DMS153 (cell line): ENCODE measurements around the gene RTP5.

Source experiments
- DNase-seq: peaks from one replicate; lab custom pipeline; 2025; lab: John Stamatoyannopoulos, UW

RTP5 gene

DNA sequence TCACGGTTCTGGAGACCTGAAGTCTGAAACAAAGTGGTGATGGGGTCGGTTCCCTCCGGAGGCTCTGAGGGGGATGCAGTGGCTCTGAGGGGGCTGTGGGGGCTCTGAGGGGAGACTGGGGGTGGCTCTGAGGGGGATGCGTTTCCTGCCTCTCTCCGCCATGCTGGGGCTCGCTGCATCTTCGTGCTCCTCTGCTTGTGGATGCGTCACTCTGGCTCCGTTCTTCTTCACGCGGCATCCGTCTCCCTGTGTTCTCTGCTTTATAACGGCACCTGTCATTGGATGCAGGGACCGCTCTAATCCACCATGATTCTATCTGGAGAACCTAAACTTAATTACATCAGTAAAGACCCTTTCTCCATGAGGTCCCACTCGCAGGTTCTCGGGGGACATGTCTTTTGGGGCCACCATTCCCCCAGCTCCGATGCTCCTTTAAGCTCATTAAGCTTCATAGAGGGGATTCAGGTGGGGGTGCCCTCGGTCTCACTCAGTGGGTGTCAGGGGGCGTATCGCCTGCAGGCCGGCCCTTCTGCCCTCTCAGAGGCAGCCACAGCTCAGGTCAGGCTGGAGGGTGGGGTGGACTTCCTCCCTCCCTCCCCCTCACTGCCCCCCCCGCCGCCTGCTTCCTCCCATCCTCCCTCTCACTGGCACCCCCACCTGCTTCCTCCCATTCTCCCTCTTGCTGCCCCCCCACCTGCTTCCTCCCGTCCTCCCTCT lies 18.4 kb downstream of the RTP5 start:
- no peak for DNase-seq

DNA sequence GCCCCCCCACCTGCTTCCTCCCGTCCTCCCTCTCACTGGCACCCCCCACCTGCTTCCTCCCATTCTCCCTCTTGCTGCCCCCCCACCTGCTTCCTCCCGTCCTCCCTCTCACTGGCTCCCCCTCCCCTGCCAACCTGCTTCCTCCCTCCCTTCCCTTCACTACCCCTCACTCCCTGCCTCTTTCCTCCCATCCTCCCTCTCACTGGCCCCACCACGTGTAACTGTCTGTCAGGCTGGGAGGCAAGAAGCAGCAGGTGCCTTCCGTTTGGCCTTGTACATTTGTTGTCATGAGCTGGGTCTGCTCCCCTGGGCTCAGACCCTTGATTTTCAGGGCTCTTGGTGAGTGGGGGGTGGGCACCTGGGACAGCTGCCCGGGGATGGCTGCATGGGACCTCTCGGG lies 19.1 kb downstream of the RTP5 start:
- DNase-seq: no peak

DNA sequence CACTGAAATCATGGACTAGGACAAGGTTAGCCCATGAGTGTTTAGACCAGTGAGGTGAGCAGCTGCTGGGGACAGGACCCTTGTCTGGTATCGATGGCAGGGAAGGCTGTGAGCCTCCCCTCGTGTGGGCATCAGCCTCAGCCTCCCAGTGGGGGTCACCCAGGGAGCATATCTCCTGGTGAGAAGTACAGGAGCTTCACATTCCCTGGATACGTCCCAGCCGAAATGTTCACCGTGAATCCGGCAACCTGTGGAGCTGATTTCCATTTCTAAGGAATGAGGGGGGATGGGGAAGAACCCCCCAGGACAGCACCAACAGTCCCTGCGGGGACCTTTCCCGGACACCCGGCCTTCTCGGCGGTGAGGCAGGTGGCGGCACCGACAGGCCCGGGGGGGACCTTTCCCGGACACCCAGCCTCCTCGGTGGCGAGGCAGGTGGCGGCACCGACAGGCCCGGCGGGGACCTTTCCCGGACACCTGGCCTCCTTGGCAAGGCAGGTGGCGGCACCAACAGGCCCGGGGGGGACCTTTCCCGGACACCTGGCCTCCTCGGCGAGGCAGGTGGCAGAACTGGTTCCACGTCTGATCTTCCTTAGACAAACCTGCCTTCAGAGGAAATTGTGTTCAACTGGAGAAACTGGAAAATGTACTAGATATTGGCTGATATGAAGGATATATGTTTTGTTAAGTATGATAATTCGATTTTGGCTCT lies 21.2 kb downstream of the RTP5 start:
- DNase-seq: peak; percentile 48

DNA sequence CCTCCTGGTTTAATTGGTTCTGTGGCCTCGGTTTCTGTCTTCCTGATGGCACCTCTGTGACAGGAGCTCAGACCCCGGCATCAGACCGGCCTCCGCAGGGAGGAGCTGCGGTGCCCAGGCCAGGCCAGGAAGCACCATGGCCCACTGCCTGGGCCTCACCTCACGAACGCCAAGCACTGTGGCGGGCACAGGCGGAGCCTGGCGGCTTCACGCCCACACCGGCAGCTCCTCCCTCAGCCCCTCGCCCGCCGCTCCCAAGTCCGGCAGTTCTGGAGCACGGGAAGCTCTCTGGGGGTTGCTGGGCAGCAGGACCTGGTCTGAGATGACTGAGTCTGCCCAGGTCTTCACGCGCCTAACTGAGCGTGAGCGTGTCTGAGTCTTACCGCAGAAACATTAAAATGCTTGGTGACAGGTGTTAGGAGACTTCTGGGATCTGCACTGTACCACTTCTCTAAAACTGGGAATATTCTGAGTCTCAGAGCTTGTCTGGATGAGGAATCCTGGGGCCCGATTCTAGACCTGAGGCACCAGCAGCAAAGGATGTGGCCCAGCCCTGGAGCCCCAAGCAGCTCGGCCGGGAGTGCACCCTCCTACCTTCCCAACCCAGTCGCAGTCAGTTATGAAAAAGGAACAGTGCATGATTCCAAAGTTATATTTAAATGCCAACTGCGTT lies 21.9 kb downstream of the RTP5 start:
- DNase-seq: peak; percentile 52

DNA sequence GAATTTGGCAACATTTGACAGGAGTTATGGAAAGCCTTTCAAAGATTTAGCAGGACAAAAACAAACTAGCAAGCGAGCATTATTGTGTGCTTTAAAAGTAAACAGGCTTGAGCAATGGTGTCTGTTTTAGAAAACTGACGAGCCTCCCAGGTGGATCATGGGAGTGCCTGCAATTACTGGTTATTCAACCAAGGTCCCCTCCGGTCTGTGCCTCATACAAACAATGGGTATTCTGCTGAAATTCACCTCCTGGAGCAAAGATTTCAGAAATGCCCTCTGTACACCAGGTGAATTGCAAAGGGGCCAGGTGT lies 22.4 kb downstream of the RTP5 start:
- no peak for DNase-seq

DNA sequence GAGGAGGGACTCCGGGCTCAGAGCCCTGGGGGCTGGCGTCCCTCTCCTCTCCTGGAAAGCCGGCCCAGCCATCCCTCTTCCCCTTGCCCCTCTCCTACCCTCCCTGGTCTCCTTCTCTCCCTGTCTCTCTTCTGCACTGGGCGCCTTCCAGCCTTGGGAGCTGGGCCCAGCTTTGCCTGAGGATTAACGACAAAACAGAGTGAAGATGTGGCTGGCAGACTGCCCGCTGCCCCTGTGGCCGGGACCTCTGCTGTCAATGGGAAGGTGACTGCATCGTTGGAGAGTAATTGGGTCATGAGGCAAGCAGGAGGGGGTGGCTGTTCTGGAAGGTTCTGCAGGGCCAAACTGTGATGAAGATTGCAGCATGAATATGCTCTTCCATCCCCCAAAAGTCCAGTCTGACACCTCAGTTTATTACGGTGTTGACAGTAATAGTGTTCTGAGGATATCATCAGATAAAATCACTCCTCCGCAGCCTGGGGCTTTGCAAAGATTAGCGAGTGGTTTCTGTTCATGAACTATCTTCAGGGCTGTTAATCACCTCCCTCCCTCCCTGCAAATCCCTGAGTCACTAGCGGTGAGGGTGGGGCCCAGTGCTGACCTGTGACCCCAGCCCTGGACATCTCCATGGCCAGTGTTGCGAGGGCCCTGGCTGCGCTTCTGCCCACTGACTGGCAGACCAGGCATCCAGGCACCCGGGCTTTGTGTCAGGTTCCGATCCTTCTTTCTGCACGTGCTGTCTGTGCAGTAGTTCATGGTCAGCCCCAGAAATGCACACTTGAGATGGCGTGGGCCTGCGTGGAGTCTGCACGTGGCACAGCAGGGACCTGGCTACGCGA lies 23.0 kb downstream of the RTP5 start:
- DNase-seq: no peak

DNA sequence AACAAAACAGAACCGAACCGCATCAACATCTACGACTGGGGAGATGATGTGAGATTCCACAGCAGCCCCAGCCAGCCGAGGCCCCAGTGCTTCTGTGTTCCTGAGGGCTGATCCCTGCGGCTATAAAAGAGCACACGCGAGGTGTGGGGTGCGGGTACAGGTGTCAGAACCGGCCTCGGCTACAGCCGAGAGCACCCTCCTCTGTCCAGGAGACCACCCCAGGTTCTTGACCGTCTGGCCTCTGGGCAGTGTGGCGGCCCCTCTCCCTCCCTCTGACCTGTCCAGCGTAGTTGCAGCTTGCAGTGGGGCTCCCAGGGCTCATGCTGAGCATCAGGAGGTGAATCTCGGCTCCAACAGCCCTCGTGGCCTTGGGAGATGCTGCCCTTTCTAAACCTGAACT lies 23.7 kb downstream of the RTP5 start:
- no peak for DNase-seq

DNA sequence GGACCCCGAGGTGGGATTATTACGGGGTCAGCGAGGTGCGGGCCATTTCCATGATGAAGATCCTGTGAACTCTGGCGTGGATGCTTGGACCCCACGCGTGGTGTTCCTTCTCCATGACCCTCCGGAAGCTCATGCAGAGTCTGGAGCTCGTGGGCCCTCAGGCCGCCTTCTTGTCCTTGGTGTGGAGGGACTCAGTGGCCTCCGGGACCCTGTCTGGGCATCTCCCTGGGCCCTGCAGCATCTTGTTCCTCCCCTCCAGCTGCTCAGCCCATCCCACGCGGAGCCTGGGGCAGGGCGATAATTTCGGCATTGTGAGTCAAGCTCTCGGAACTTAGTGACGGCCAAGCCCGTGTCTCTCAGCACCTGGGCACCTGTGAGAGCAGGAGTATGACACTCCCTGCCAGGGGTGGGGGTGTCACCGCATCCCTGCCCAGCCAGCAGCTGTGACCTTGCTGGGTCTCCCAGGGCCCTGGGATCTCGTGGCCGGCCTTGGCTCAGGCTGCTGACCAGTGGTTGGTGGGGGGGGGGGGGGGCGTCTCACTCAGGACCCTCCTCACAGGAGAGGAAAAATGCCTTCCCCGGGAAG lies 24.6 kb downstream of the RTP5 start:
- DNase-seq: no peak

DNA sequence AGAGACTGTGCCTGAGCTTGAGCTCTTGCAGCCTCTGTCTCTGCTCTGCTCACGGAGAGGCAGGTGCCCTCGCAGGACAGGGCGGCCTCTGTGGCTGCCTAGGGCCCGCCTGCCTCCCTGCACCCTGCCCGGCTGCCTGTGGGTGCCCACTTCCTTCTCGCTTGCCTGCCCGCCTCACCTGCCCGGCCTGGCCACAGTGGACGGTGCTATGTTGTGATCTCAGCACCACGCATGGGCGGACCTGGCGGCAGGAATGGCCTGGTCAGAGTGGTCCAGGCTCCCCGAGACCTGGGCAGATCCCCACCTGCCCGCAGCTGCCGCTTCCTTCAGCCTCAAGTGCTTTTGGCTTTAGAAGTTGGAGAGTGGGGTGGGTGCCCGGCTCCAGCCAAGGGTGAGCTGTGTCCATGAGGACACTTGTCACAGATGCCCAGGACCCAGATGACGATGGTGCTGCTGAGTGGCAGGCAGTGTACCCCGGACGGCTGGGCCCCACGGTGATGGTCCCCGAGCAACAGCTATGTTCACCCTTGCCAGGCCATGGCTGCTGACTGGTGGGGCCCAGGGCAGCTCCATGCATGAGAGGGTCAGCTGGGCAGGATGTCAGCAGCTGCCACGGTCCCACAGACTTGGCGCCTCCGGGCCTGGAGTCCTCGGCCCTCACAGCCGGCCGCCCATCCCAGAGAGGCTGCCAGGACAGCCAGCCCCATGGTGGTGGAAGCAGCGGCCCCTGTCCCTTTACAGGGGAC lies 25.3 kb downstream of the RTP5 start:
- no peak for DNase-seq

DNA sequence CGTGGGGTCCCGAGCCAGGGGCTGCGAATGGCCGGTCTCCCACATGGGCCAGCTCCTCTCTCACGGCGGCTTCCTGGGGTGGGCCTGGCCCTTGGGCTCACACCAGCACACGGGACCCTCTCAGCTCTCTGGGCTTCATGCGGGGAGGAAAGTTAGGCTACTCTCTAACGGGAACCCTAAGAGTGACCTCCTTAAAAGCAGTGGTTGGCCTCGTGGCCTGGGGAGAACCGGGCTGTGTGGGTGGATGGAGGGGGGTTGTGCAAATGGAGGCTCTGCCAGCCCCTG lies 25.8 kb downstream of the RTP5 start:
- no peak for DNase-seq

DNA sequence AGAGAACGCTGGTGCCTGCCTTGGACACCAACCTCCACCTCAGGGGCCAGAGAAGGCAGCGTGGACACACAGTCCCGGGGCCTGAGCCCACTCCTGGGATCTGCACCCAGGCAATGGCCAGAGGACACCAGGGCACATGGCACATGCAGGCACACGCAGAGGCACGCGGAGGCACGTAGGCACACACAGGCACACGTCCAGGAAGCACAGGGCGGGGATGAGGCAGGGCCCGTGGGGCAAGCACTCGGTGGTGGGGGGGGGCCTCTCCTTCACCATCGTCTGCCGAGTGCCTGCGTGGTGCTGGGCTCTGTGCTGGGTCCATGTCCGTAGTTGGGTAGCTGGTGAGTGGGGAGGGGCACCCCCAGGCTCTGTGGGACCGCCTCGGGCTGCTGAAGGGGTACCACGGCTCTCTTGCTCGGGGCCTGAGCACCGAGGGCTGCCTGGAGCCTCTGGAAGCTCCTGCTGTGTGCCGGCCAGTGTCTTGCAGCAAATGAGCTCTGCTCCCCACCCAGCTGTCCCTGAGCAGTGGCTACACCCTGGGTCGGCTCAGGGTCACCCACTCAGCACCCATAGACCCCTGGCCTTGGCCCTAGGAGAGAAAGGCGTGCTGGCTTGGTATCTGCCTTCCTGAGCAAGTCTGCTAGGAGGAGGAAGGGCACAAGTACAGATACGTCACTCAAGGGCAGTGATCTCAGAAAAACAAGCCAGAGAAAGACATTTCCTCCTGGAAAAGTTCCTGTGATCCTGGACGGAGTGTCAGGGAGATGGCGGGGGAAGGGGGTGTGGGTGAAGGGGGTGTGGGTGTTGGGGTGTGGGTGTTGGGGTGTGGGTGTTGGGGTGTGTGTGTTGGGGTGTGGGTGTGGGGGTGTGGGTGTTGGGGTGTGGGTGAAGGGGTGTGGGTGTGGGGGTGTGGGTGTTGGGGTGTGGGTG lies 26.4 kb downstream of the RTP5 start:
- peak; percentile 43 for DNase-seq

DNA sequence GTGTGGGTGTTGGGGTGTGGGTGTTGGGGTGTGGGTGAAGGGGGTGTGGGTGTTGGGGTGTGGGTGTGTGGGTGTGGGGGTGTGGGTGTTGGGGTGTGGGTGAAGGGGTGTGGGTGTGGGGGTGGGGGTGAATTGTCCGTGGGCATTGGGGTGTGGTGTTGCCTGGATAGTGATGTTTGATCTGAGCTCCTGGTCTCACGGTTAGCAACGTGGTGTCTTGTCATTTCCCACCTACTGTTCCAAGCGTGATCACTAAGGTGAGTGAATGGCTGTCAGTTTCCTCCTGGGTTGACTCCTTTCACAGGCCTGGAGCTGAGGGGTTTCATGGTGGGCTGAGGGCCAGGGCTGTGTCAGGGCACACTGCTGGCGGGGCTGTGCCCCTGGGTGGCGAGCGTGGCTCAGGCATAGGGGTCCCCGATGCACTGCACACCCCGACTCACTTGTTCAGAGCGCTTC lies 27.2 kb downstream of the RTP5 start:
- no peak for DNase-seq

DNA sequence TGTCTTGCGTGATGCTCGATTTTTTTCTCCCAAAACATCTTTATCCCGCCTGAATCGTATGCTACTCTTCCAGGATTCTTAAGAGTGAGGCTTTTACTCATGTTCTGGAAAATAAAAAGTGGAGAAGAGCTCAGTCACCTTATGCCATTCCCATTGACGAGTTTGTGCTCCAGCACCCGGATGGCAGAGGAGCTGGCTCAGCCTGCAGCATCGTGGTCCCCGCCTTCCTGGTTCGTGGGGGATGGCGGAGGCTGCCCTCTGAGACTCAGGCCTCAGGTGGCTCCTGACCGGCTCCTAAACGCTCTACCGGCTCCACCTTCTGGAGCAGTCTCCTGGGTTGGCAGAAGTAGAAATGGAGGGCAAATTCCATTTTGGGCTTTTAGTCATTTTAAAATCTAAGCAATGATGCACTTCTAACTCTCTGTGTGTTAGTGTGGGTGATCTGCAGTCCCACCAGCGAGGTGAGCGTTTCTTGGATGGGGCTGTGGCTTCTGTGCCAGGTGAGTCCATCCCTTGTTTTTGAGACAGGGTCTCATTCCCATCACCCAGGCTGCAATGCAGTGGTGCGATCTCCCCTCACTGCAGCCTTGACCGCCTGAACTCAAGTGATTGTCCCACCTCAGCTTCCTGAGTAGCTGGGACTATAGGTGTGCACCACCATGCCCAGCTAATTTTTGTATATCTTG lies 27.8 kb downstream of the RTP5 start:
- no peak for DNase-seq

DNA sequence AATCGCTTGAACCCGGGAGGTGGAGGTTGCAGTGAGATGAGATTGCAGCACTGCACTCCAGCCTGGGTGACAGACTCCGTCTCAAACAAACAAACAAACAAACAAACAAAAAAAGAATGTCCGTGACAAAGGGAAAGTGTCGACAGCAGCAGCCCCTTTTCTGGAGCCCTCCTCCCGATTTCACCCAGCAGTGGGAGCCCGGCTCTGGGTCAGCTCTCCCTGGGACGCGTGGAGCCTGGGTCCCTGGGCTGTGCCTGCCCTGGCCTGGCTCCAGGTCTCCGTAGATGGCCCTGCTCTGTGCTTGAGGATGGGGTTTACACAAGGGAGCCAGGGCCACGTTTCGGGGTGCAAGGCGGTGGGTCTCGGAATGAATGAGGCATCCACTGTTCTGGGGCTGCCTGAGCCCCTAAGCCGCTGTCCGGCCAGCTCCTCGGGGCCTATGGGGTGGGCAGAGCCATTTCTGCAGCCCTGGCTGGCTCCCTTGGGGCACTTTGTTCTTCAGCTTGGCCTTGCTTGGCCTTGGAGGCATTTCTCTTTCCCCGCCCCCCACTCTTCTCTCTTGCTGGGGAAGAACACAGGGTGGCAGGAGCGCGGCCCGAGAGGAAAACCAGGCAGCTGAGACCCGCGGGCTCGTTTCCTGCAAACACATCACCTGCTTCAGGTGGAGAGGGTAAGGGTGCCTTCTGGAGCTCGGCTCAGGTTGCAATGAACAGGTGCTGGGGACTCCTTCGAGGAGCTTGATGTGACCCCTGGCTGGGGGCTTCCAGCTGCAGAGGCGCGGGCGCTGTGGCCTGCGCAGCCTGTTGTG lies 29.1 kb downstream of the RTP5 start:
- no peak for DNase-seq

DNA sequence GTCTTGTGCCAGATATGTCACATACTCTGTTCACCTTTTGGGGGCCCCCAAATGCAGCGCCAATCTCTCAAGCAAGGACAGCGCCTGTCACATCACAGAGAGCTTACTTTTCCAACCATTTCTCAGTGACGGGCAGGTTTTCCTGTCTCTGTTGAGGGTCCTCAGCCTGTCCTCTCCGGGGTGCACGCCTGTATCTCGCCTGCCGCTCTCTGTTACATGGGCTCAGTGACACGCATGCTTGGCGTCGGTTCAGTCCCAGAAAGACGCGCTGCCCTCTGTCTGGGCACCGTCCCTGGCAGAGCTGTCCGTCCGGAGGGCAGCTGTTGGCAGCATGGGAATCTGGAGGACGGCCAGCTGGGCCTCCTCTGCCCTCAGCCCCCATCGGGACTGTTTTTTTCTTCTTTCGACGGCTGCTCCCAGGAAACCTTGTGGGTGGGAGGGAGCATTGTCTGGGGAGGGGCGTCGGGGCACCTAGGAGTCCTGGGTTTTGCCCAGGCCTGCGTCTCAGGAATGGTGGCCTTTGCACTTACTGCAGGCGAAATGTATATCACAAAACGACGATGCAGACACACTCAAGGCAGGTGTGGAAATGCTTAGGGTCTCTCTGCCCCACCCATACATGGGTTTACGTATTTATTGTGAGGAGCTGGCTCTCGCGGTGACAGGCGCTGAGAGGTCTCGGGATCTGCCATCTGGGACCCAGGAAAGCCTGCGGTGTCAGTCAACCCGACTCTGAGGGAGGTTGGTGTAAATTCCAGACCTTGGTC lies 30.9 kb downstream of the RTP5 start:
- DNase-seq: no peak

DNA sequence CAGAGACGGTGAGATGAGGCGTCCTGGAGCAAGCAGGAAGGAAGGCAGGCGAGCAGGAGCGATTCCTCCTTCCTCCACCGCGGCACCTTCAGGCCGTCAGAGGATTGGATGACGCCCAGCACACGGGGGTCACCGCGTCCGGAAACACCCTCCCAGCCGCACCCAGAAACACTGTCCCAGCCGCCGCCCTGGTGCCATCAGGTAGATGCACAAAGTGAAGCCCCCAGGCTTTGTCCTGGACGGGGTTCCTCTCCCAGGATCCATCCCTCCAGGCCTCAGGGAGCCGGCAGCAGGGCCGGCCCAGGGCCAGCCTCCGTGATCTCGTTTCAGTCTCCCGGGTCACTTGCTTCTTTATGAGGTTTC lies 31.5 kb downstream of the RTP5 start:
- DNase-seq: no peak

DNA sequence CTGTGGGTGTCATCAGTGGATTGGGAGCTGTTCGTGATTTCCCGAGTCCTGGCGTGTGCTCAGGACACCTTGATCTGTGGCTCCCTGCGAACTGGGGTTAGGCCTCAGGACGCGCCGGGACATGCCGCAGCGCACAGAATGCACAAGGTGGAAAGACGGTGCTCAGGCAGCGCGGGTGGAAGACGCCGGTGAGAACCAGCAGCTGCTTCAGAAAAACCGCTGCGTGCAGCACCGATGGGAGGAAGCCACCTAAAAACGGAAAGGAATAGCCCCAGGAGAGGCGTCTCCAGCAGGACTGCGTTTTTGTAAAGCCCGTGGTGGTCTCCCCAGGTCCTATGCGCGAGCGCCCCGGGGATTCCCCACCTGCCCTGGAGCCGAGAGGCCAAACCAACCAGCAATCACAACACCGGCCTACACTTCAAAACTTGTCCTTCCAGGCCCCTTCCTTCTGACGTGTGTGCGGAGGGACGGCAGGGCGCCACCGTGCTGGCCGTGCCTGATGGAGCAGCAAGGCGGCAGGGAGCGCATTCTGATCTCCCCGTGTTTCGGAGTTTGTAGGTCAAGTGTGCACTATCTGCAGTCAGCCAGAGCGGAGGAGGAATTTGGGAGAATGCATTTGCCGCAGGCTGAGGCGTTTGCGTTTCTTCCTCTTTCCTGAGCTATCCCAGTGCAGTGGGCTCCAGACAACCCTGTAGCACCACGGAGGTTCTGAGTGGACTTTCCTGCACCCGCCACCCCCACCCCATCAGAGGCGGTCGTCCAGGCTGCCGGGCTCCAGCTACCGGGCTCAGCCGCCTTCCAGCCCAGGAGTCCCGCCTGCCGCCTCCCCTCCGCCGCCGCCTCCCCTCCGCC lies 32.2 kb downstream of the RTP5 start:
- no peak for DNase-seq
